ENCODE data around the gene MAML3.

GRCh38 chr4:139863531-139863930 is 290.5 kb downstream of the MAML3 start:
- TF ChIP-seq POLR2AphosphoS5 (IDR thresholded peaks at IDR 0.05; ENCODE audit: low read depth, low read length) (no peak), TAF1 (IDR thresholded peaks at IDR 0.05; ENCODE audit: borderline replicate concordance, insufficient read depth, low read length) (no peak)
